Prostate gland (tissue), 2 donors: ENCODE measurements around the gene TMOD3.

Experiments used
- CTCF ChIP-seq, 4 experiments: fragments of 200-600 bp in 2 of 4; fragments of 450-650 bp in 2 of 4; sonication (generic) in 2 of 4; IDR thresholded peaks; 1 replicate in 3 of 4; 2 replicates in 1 of 4; pipeline ENCODE4 v1.5.1; 2016 to 2019; ENCODE audit warnings: antibody characterized with exemption in 4 of 4, mild to moderate bottlenecking in 2 of 4, moderate library complexity in 2 of 4
- POLR2AphosphoS5 ChIP-seq: sonication (generic); formaldehyde crosslinking; IDR thresholded peaks from one replicate; pipeline ENCODE4 v1.6.1; 2017; ENCODE audit warnings: antibody characterized with exemption

- TF ChIP-seq CTCF (IDR thresholded peaks at IDR 0.05) (no peak), POLR2AphosphoS5 (no peak)
Measured at GRCh38 chr15:51833772-51834171, 4.3 kb downstream of the TMOD3 start.
